ENCODE measurements around the gene POLR2H.

GRCh38 chr3:184355261-184356040 is 6.1 kb upstream of the POLR2H start:
- TF ChIP-seq CTCF (optimal IDR thresholded peaks at IDR 0.05 in 1 of 3, IDR thresholded peaks at IDR 0.05 in 1 of 3, conservative IDR thresholded peaks at IDR 0.05 in 1 of 3; ENCODE audit: extremely low read depth in 1 of 3, insufficient read depth in 2 of 3, low read length in 3 of 3) (no peak), EZH2 (IDR thresholded peaks at IDR 0.05; ENCODE audit: low read length) (no peak)
